Astrocyte of the spinal cord (primary cell): ENCODE results near the gene FARP1.

Experiments used
- DNase-seq: peaks from one replicate; pipeline ENCODE4 v3.0.0; 2011; ENCODE audit warnings: low read depth, low spot score
- H3K4me3 ChIP-seq: 2 replicates; pipeline ENCODE4 v1.5.1; 2011; ENCODE audit warnings: low read depth, mild to moderate bottlenecking, low read length, moderate library complexity
- in situ Hi-C: cut with HindIII; loops from 2 replicates; pipeline ENCODE4 v1.10.0; 2017; ENCODE audit warnings: low sequenced_read_pairs
- TF ChIP-seq, protein P1 (sequence below): IDR thresholded peaks from 2 replicates; pipeline ENCODE4 v1.5.1; 2012; ENCODE audit warnings: low read depth, mild to moderate bottlenecking, low read length, inconsistent platforms

Gene FARP1

DNA sequence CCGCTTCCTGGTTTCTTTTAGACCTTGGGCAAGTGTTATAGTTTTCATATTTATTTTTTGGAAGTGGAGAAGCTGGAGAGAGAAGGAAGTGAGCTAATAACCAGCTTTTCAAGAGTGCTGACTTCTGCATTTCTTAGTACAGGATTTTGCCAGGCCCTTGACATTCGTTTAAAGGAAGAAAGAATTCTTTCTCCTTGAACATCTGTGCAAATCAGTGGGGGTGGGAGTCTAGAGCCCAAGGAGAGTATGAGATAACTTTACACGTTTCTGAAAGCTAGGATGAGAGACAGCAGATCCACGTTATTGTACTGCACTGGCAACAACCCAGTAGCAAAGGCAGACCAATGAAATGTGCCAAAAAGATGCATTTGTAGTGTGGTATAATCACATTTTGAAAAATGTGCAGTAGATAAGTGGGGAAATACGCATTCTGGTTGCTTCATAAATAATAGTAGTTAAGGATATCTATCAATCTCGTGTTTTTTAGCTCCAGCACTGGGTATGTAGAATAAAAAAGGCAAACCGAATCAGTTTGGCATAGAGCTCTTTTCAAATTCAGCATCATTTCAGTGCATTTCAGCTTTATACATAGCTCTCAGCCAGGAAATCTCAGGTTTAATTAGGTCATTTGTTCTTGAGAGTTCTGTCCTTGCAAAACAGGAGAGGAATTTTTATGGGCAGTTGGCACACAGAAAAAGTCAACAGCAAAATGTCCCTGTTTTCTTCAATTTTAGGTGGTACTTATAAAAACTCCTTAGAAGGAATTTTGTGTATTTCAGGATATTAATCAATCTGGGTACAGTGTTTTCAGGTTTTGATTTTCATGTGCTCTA lies 29.9 kb downstream of the FARP1 start:
- no peak overlapping the region for H3K4me3 ChIP-seq
- in situ Hi-C loops: no loop called here
- TF ChIP-seq, protein P1, sequence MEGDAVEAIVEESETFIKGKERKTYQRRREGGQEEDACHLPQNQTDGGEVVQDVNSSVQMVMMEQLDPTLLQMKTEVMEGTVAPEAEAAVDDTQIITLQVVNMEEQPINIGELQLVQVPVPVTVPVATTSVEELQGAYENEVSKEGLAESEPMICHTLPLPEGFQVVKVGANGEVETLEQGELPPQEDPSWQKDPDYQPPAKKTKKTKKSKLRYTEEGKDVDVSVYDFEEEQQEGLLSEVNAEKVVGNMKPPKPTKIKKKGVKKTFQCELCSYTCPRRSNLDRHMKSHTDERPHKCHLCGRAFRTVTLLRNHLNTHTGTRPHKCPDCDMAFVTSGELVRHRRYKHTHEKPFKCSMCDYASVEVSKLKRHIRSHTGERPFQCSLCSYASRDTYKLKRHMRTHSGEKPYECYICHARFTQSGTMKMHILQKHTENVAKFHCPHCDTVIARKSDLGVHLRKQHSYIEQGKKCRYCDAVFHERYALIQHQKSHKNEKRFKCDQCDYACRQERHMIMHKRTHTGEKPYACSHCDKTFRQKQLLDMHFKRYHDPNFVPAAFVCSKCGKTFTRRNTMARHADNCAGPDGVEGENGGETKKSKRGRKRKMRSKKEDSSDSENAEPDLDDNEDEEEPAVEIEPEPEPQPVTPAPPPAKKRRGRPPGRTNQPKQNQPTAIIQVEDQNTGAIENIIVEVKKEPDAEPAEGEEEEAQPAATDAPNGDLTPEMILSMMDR: no peak
- DNase-seq: peak; percentile 53

GRCh38 chr13:98173431-98174152 lies 30.7 kb downstream of the FARP1 start:
- in situ Hi-C loops: no loop called here

GRCh38 chr13:98174307-98174706 lies 31.4 kb downstream of the FARP1 start:
- DNase-seq: peak; percentile 29
- TF ChIP-seq, protein P1: no peak
- in situ Hi-C loops: no loop called here
- H3K4me3 ChIP-seq: no peak overlapping the region

More at GRCh38 chr13:98173431-98174152, 30.7 kb downstream of the FARP1 start:
- TF ChIP-seq, protein P1: no peak
- H3K4me3 ChIP-seq: no peak overlapping the region
- DNase-seq: peak; percentile 96

DNA sequence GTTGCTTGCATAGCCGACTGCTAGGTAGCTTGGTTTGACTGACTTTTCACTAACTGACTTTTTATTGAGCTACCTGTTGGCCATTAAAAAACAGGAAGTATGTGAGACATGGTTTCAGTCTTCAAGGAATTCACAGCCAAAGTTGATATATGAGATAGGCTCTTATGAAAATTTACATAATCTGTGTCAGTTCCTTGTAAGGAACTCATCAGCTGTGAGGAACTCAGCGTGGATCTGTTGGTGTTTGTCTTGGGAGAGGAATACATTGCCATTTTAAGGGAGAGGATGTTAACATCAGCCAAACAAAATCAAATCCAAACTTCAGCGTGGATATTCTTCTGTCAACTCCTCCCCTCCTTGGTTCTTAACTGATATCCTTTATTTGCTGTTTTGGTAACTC lies 32.1 kb downstream of the FARP1 start:
- no peak overlapping the region for H3K4me3 ChIP-seq
- in situ Hi-C loops: no loop called here
- peak; percentile 29 for DNase-seq
- TF ChIP-seq, protein P1: no peak

GRCh38 chr13:98175823-98176222 lies 32.9 kb downstream of the FARP1 start:
- no peak for DNase-seq
- no peak overlapping the region for H3K4me3 ChIP-seq
- TF ChIP-seq, protein P1: no peak
- in situ Hi-C loops: no loop called here

- TF ChIP-seq, protein P1: no peak
- in situ Hi-C loops: no loop called here
- H3K4me3 ChIP-seq: no peak within 1 kb of the TSS
- DNase-seq: no peak
These were observed 34.1 kb downstream of the FARP1 start, which contains the start of gene RNF113B for GRCh38 chr13:98176777-98177608. Gene RNF113B (minus strand): TSS chr13:98177269. CDS start chr13:98177236, 33 bp downstream.
